NCI-H345 (cell line): Measurements from ENCODE around the gene SMG7.

Experiments
- DNase-seq: peaks from one replicate; lab custom pipeline; 2025; lab: John Stamatoyannopoulos, UW

SMG7 gene

DNA sequence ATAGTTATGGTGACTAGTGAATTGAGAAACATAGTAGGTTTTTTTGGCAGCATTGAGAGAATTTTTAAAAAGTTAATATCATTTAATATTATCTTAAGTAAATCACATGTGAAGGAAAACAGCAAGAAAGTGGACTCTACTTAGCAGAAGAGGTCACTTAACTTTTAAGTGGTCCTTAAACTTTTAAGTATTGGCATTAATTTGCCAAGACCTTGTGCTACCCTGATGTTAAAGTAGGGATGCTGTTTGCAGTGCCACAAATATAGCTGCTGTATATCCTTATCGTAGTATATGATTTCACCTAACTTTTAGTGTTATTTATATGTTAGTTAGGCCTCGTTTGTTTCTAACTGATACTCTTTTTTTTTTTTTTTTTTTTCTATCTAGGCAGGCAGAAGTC, 40.2 kb downstream of the SMG7 start:
- DNase-seq, result no peak

DNA sequence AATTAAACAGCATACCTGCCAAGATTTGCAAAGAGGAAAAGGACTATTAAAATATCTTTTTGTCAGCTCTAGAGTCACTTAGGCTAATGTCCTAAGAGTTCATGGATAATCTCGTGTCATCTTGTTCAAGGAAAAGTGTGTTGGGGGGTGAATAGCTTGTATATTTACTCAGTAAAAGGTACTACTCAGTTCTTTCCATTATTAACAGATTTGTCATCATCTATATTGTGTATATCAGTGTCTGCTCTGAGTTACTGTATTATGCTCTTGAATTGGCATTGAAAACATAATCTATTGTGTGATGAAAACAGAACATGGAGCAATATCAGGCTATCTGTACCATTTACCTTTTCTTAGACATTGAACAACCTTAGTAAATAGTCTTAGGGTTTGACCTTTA, 41.9 kb downstream of the SMG7 start:
- no peak for DNase-seq

DNA sequence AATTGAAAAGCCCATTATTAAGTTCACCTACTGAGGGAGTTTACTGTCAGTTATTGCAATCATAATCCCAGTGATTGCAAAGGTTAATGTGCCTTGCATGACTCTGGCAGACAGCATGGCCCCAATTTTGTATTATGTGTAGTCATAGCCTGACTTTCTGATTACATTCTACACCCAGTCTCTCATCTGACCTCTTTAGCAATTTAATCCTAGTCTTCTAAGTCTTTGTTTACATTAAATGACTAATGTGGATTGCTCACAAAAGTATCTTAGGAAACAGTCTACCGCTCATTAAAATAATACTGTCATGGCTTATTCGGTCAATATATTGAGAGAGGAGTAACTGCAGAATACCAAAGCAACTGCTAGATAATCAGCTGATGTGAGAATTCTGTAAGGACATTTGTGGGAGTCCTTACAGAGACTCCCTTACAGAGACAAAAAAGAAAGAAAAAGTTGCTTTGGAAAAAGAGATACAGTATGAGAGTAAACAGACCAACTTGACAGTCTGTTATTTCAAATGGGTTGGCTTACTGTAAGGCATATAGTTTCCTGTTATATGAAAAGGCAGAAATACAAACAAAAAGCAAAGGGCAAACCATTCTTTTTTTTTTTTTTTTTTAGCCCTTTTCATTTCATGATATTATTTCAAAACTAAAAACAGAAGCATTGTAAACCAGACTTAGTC, 42.8 kb downstream of the SMG7 start:
- DNase-seq, result no peak

DNA sequence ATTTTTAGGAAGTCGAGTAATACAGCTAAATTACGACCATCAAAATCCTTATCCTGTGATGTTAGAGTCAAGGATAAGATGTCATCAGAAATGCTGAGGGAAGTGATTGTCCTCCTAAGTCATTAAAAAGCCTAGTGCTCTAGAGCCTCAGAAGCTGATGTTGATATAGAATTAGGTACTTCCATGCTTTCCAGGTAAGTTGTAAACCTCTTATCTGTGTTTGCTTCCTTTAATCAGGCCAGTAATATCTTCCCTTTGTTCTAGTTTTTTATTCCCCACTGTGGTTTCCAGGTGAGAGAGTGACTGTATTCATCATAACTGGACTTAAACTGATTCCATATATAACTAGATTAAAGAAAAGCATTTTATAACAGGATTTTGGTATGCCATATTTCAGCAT, 44.4 kb downstream of the SMG7 start:
- no peak for DNase-seq

DNA sequence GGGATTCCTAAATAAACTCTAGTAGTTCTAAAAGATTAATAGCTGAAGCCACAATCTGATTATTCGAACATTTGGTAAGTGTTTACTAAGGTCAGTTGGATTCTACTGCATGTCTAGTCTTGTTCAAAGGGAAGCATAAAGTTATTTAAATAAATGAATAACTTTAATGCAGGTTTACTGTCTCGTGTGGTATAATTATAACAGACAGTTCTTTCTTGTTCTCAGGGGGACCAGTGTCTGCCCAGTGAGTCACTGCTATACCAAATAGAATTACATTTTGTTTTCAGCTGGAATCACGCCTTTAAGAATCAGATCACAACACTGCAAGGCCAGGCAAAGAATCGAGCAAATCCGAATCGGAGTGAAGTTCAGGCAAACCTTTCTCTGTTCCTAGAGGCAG, 45.1 kb downstream of the SMG7 start:
- no peak for DNase-seq

DNA sequence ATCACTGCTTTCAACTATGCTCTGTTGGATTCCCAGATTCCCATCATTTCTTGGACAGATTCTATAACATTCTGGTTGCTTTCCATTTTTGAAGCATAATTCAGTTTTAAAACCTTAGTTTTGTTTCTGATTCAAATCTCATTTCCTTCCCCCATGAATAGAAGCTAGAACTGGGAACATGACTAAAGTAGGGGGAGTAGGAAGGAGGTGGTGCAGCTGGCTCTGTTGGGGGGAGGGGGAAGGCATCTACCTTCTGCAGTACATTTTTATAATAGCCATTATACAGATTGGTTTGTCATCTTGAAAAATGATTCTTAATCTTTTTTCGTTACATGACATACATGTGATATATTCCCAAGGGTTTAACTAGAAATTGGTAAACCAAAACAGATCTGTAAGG, 48.1 kb downstream of the SMG7 start:
- no peak for DNase-seq

DNA sequence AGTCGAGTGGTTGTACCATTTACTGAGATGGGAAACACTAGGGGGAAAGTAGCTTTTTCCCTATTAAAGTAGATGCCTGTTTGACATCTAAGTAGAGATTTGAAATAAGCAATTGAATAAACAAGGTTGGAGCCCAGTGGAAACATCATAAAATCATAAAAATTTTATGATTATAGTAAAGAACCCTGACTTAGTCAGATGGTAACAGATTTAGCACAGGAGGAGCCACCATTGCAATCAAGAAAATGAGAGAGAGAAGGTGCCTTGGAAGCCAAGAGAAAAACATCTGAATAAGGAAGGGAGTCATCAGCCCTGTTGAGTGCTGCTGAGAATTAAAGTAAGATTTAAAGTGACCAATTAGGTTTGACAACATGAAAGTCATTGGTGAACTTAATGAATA, 49.8 kb downstream of the SMG7 start:
- DNase-seq, result no peak

DNA sequence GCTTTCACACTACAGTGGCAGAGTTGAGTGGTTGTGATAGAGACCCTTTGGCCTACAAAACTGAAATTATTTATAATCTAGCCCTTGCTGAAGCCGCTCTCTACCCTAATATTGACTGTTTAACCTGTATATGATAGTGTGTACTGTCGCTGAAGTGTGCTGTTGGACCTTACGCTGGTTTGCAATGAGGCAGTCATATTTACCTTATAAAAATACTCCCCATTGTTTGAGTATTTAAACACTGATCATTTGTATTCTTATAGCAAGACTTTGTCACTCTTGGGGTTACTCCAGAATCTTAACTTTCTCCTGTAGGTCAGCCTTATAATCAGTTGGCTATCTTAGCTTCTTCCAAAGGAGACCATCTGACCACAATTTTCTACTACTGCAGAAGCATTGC, 56.3 kb downstream of the SMG7 start:
- no peak for DNase-seq

DNA sequence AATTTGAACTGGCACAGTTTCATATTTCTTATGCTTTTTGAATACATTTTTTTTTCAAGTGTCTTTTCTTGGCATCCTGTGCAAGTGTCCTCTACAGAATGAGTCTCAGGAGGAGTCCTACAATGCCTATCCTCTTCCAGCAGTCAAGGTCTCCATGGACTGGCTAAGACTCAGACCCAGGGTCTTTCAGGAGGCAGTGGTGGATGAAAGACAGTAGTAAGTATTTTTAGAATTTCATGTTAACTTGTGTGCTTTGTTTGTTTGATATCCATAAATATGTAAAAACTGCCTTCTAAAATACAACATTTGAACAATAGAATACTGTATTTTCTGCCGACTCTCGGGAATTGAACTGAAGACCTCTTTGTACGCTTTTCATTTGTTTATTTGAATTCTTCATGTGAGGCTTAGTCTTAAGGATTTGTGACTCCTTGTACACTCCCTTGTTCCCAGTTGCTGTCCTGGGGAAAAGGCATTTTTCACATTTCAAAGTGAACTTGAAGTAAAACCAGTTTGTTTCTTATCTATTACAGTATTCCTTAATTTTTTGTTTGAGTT, 61.4 kb downstream of the SMG7 start:
- DNase-seq, result no peak

DNA sequence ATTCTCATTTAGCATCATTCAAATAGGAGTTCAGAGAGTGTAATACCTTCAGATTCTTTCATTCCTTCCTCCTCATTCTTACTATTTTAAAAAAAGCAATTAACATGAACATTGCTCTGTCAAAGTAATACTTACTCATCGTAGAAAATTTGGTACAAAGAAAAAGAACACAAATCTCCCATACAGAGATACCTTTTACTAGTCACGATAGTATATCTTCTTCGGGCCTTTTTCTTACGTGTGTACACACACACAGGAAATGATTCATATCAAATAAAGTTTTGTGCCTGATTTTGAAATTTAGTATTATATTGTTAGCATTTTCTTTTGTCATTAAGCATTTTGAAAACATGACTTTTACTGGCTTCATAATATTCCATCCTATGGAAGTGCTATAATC, 65.1 kb downstream of the SMG7 start:
- no peak for DNase-seq

DNA sequence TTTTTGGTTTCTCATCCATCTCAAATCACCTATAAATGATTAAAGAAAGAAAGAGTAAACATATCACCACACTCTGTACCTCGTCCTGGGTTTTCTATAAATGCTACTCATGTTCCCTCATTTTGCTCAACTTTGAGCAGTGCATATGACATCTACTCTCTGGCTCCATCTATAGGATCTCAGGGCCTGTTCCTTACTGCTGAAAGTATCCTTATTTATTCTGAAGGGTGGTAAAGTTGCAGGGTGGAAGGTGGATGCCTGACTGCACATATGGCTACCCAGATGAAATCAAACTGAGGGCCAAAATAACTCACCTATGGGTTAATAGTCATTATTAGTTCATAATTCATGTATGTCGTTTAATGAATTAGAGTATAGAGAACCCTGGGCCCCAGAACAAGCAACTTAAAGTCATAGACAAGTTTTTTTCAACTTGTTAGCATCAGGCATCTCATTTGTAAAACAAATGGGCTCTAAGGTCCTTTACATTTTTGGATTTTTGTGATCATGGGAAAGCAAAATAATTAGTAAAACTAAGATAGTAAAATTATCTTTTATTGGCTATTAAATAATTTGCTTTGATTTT, 71.4 kb downstream of the SMG7 start:
- peak; percentile 12 for DNase-seq

DNA sequence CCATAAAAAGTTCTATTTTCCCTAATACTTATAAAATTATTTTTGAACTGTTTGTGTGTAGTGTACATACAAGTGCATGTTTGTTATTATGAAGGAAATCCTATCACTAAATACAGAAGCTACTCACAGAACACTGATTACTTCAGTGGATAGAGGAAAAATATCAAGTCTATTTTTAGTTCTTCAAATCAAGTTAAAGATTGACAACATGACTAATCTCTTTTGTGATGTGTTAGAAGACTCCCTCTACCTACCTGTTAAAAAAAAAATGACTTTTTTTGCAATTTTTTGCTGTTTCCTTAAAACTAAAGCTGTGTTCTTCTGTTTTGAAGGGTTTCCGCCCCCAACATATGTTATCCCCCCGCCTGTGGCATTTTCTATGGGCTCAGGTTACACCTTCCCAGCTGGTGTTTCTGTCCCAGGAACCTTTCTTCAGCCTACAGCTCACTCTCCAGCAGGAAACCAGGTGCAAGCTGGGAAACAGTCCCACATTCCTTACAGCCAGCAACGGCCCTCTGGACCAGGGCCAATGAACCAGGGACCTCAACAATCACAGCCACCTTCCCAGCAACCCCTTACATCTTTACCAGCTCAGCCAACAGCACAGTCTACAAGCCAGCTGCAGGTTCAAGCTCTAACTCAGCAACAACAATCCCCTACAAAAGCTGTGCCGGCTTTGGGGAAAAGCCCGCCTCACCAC, 72.4 kb downstream of the SMG7 start:
- DNase-seq, result no peak

DNA sequence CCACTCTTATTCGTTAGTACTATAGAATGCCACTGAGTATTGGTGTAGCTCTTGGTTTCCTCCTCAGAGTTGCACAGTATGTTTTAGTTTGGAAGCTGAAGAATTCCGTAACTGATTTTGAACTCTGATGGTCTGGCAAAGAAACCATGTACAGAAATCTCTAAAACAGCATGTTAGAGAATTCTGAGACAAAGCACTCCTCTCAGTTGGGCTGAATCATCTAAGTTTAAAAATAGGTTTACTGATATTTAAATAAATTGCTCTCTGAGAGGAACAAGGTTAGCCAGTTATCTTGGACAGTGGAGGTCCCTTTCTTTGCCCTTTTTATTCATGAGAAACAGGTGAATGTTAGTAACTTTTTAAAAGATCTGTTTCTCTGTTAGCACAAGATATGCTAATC, 74.1 kb downstream of the SMG7 start:
- no peak for DNase-seq

DNA sequence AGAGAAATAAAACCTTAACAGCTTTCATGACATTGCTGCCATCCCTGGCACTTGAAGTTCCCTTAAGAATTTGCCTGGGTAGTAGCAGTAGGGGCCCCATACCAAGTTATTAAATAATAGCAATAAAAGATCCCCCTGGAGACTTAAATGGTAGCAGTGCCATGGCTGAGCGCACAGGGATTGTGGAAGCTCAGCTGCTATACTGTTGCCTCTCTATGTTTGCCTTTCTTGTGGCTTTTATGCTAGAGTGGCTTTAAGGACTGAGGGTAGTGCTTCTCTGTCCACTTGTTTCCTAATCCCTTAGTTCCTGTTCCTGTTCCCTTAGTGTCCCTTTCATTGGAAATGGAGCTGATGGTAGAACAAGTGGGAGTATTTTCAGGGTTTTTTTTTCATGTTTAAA, 75.8 kb downstream of the SMG7 start:
- DNase-seq, result peak; percentile 64

DNA sequence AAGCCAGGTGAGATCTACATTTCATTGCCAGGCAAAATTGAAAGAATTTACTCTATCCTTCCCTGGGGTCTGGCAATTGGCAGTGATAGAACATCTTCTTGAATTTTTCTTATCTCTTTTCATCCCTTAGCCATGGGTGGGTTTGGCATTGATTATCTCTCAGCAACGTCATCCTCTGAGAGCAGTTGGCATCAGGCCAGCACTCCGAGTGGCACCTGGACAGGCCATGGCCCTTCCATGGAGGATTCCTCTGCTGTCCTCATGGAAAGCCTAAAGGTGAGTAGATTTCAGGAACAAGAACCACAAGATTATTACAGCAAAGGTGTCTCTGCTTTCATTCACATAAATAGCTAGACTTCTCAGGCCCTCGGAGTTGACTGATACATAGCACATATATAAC, 78.6 kb downstream of the SMG7 start:
- no peak for DNase-seq

DNA sequence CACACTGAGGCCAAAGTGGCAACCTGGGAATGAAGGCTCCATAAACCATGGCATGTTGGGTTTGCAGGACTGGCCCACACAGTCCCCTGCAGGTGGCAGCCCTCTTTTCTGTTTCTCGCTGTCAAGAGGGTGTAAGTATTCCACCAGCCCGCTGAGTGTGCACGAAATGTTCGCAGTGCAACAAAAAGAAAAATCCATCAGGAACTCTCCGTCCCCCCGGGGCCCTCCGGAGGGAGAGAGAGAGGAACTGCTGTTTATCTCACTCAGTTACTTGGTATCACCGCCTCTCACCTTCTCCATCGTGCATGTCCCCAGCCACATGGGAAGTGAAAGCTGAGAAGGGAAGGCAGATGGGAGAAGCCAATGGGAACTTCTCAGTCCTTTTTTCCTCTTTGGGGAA, 79.6 kb downstream of the SMG7 start:
- DNase-seq, result no peak

DNA sequence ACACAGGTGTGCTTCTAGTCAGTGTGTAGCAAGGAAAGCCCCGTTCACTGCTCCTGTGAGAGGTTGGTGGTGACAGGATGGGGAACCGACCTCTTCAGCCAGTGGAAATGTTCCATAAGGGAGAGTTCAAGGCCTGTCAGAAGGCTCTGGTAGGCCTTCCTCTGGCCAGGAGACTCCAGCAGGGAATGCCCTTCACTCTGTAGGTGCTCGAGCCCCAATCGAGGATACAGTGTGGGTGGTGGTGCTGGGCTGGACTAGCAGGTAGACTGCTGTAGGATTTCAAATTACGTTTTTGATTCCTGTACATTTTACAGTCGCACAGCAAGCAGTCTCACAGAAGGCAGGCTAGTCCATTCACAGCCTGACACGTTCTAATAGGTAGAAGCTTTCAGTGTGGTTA, 80.1 kb downstream of the SMG7 start:
- no peak for DNase-seq

DNA sequence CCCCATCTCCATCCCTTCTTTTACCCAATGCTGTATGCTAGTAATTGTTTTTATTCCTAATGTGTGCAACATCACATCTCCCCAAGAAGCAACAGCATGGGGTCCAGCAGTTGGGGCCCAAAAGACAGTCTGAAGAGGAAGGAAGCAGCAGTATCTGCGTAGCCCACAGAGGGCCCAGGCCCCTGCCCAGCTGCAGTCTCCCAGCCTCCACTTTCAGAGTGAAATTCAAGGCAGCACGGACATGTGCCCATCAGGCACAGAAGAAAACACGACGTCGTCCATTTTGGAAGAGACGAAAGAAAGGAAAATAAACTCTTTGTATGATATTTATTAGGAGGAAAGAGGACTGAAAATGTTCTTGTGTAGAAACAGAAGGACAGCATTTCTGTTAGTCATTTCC, 80.6 kb downstream of the SMG7 start:
- no peak for DNase-seq

DNA sequence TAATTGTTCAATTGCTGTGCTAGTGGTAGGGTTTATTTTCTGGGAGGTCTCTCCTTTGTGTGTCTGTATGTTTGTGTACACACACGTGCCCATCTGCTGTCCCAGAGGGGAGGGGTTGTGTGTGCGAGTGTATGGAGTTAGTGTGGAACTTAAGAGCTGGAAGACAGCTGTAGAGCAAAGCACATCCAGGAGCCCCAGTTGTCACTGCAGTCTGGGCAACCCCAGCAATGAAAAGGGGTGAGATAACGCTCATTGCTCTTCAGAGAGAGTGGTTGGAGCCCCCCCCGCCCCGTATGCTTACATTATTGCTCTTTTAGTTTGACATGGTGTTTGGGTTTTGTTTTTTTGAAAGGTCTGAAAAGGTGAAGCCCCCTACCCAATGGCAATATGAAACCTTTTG, 81.0 kb downstream of the SMG7 start:
- DNase-seq, result no peak

DNA sequence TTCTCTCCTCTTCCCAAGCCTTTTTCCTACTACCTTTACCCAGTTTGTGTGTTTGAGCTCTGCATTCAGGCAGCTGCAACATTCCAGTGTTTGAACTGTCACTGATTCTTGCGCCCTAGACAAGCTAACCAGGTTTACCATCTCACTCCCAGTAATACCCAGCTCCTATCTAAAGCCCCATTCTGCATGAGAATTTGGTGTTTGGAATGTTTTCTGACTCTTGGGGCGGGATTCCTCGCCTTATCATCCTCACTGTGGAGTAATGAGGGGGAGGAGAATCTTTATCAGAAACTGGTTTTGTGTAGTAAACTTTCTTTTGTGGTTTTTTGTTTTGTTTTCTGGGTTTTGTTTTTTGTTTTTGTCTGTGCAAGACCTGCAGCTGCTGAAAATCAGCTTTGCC, 81.5 kb downstream of the SMG7 start:
- DNase-seq, result no peak

DNA sequence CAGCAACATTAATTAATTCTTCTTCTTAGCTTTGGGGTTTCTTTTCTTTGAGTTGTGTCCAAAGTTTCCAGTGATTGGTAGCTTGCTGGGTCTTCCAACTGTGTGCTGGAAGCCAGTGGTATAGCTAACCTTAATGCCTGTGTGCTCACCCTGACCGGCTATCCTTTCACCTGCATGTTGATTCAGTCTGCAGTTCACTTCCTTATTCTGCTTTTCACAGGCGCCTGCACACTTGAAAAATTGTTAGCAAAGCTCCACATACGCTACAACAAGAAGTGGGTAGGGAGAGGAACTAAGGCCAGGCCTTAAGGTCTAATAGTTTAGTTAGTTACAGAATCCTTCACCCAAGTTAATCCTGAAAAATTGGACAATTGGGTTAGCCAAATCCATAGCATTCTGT, 82.3 kb downstream of the SMG7 start:
- no peak for DNase-seq

DNA sequence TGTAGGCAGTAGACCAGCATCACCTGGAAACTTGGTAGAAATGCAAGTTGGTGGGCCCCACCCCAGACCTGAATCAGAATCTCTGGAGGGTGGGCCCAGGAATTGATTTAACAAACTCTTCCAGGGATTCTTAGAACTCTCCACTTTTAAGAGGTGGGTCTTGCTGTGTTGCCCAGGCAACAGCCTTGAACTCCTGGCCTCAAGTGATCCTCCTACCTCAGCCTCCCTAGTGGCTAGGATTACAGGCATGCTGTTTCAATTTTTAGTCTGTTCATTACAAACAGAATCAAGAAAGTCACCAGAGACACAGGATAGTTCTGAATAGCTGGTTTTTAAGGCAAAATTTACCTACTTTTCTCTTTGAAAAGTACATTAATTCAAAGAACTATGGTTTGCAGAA, 86.8 kb downstream of the SMG7 start:
- DNase-seq, result no peak

DNA sequence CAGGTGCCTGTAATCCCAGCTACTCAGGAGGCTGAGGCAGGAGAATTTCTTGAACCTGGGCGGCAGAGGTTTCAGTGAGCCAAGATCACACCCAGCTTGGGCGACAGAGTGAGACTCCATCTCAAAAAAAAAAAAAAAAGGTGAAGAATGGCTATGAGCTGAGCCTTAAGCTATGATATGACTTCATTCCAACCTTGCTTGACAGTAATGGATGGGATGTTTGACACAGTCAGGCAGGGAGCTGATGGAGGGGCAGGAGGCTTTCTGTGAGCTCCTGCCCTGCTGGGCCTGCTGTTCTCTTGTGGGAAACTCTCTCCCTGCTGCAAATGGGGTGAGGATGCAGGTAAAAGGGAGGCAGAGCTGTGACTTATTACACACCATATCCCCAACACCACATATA, 90.4 kb downstream of the SMG7 start:
- no peak for DNase-seq

DNA sequence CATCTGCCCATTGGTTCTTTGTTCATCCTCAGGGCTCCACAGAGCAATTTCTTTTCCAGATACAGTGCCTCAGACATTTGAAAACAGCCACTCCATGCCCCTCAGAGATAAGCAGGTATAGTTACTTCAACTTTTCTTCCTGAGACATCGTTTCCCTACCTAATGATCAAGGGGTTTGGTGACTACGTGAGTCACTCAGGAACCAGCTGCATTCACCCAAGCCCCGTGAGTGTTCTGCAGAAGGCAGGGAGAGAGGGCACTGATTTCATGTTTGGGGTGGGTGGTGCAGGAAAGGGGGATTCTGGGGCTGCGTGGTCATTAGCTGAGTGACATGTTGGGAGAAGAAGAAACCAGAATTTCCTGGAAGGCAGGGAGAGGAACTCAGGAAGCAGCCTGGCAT, 93.0 kb downstream of the SMG7 start:
- no peak for DNase-seq
